H1 (cell line): ENCODE results near the gene TLL1. TPM values are rescaled to one million over a fixed set of nuclear protein-coding genes. Genes with fewer than 3 reads are reported as not detected.

Experiments used
- CTCF ChIA-PET: fragments of 300-600 bp; sonication (Branson Sonifier 250); formaldehyde crosslinking; loops from one replicate; lab custom pipeline; 2021; ENCODE audit not compliant: partially characterized antibody; lab: Charles Lee
- POLR2A ChIA-PET: fragments of 300-600 bp; sonication (Branson Sonifier 250); formaldehyde crosslinking; loops from one replicate; lab custom pipeline; 2021; ENCODE audit warnings: inconsistent platforms; ENCODE audit not compliant: partially characterized antibody; lab: Charles Lee
- DNase-seq, 2 experiments: peaks; one replicate each; pipeline versions ENCODE4 v3.0.0 to v3.0.0-alpha.2; 2010 to 2022; ENCODE audit warnings: low spot score in 2 of 2, low read depth in 1 of 2, mixed read lengths in 1 of 2
- FAIRE-seq: peaks from 2 replicates; lab custom pipeline; 2011; peaks lifted over from hg19 to GRCh38; lab: Jason Lieb, UNC
- H2AFZ ChIP-seq: 2 replicates; pipeline ENCODE4 v1.8.1; 2012; ENCODE audit warnings: low read length, inconsistent platforms
- H2AK5ac ChIP-seq: 2 replicates; pipeline ENCODE4 v1.6.1; 2013; ENCODE audit warnings: low read depth, low read length
- H2BK120ac ChIP-seq: replicated peaks from 2 replicates; pipeline ENCODE3; 2013; ENCODE audit warnings: low read depth, low read length, inconsistent platforms
- H2BK12ac ChIP-seq: 2 replicates; pipeline ENCODE4 v1.6.1; 2013; ENCODE audit warnings: low read depth, low read length
- H2BK15ac ChIP-seq: 2 replicates; pipeline ENCODE4 v1.6.1; 2013; ENCODE audit warnings: low read length
- H2BK20ac ChIP-seq: 2 replicates; pipeline ENCODE4 v1.6.1; 2013; ENCODE audit warnings: low read length
- H2BK5ac ChIP-seq: 2 replicates; pipeline ENCODE4 v1.6.1; 2013; ENCODE audit warnings: low read depth, low read length
- H3K14ac ChIP-seq: 2 replicates; pipeline ENCODE4 v1.6.1; 2013; ENCODE audit warnings: inconsistent platforms; ENCODE audit not compliant: insufficient read length
- H3K18ac ChIP-seq: 2 replicates; pipeline ENCODE4 v1.6.1; 2013; ENCODE audit warnings: low read length; ENCODE audit errors: extremely low read depth
- H3K23ac ChIP-seq: 2 replicates; pipeline ENCODE4 v1.6.1; 2013; ENCODE audit warnings: inconsistent platforms; ENCODE audit not compliant: insufficient read length
- H3K23me2 ChIP-seq: 2 replicates; pipeline ENCODE4 v1.6.1; 2013; ENCODE audit warnings: low read depth, low read length
- H3K27ac ChIP-seq: 2 replicates; pipeline ENCODE4 v1.6.1; 2011; ENCODE audit warnings: low read depth, low read length, inconsistent platforms
- H3K27me3 ChIP-seq, 4 experiments: replicated peaks in 1 of 4; 1 replicate in 1 of 4; 2 replicates in 3 of 4; pipeline versions ENCODE4 v1.6.1 to v1.8.1; 2011 to 2013; ENCODE audit warnings: low read length in 3 of 4, mild to moderate bottlenecking in 3 of 4, inconsistent platforms in 2 of 4, mixed read lengths in 2 of 4, moderate library complexity in 1 of 4; ENCODE audit not compliant: control insufficient read depth in 3 of 4, insufficient read depth in 3 of 4; ENCODE audit errors: extremely low read depth in 1 of 4
- H3K36me3 ChIP-seq, 4 experiments: 2 replicates each; pipeline versions ENCODE4 v1.6.1 to v1.8.1; 2011 to 2013; ENCODE audit warnings: mild to moderate bottlenecking in 4 of 4, low read length in 3 of 4, moderate library complexity in 2 of 4, control low read depth in 1 of 4, inconsistent platforms in 1 of 4; ENCODE audit not compliant: insufficient read depth in 4 of 4, control insufficient read depth in 2 of 4
- H3K4ac ChIP-seq: replicated peaks from 2 replicates; pipeline ENCODE3; 2013; ENCODE audit warnings: low read length, low read depth, mixed read lengths, inconsistent platforms; ENCODE audit not compliant: insufficient read length
- H3K4me1 ChIP-seq, 4 experiments: replicated peaks in 1 of 4; 1 replicate in 1 of 4; 2 replicates in 3 of 4; pipeline versions ENCODE4 v1.6.1 to v1.8.1; 2011 to 2013; ENCODE audit warnings: low read length in 3 of 4, inconsistent platforms in 2 of 4, mixed read lengths in 1 of 4; ENCODE audit not compliant: insufficient read depth in 4 of 4, control insufficient read depth in 3 of 4
- H3K4me2 ChIP-seq, 2 experiments: 2 replicates each; pipeline versions ENCODE4 v1.6.1 to v1.8.1; 2011 to 2013; ENCODE audit warnings: low read depth in 2 of 2, low read length in 2 of 2, control low read depth in 1 of 2, inconsistent platforms in 1 of 2, mild to moderate bottlenecking in 1 of 2; ENCODE audit not compliant: insufficient read depth in 1 of 2
- H3K4me3 ChIP-seq, 4 experiments: fragments of 200-600, 300-600 bp in 1 of 4; sonication (generic), shearing (Covaris generic), sonication (Bioruptor Twin) in 1 of 4; 2 replicates each; pipeline versions ENCODE4 v1.5.1 to v1.8.1; 2011 to 2016; ENCODE audit warnings: low read length in 4 of 4, low read depth in 3 of 4, control low read depth in 2 of 4, inconsistent platforms in 2 of 4, mild to moderate bottlenecking in 2 of 4, mixed read lengths in 1 of 4, moderate library complexity in 1 of 4; ENCODE audit not compliant: insufficient read depth in 2 of 4; ENCODE audit errors: extremely low read depth in 1 of 4
- H3K56ac ChIP-seq: replicated peaks from 2 replicates; pipeline ENCODE3; 2013; ENCODE audit warnings: low read depth, mild to moderate bottlenecking, mixed read lengths, low read length, inconsistent platforms; ENCODE audit not compliant: insufficient read length
- H3K79me1 ChIP-seq: 2 replicates; pipeline ENCODE4 v1.6.1; 2013; ENCODE audit warnings: low read depth, low read length, control low read depth
- H3K79me2 ChIP-seq, 2 experiments: 2 replicates each; pipeline versions ENCODE4 v1.6.1 to v1.8.1; 2012 to 2013; ENCODE audit warnings: low read length in 2 of 2, mild to moderate bottlenecking in 2 of 2, inconsistent platforms in 1 of 2; ENCODE audit not compliant: insufficient read depth in 2 of 2, control insufficient read depth in 1 of 2
- H3K9ac ChIP-seq, 4 experiments: replicated peaks in 1 of 4; 1 replicate in 1 of 4; 2 replicates in 3 of 4; pipeline versions ENCODE4 v1.6.1 to v1.8.1; 2011 to 2013; ENCODE audit warnings: low read depth in 3 of 4, low read length in 3 of 4, control low read depth in 2 of 4, mild to moderate bottlenecking in 2 of 4, moderate library complexity in 2 of 4, inconsistent platforms in 1 of 4; ENCODE audit errors: extremely low read depth in 1 of 4
- H3K9me3 ChIP-seq, 2 experiments: 2 replicates each; pipeline versions ENCODE4 v1.6.1 to v1.8.1; 2012 to 2013; ENCODE audit warnings: mild to moderate bottlenecking in 2 of 2, moderate library complexity in 2 of 2, control low read depth in 1 of 2, inconsistent platforms in 1 of 2, low read depth in 1 of 2, low read length in 1 of 2, mixed read lengths in 1 of 2; ENCODE audit not compliant: insufficient read depth in 2 of 2
- H4K20me1 ChIP-seq, 2 experiments: replicated peaks in 1 of 2; 2 replicates each; pipeline versions ENCODE3 to v1.8.1; 2011 to 2013; ENCODE audit warnings: inconsistent platforms in 2 of 2, low read length in 2 of 2, mild to moderate bottlenecking in 1 of 2; ENCODE audit not compliant: insufficient read depth in 2 of 2, control insufficient read depth in 1 of 2
- H4K5ac ChIP-seq: 2 replicates; pipeline ENCODE4 v1.6.1; 2013; ENCODE audit warnings: low read length, low read depth, mixed read lengths, inconsistent platforms; ENCODE audit not compliant: insufficient read length
- H4K8ac ChIP-seq: 2 replicates; pipeline ENCODE4 v1.8.0; 2013; ENCODE audit warnings: mild to moderate bottlenecking, moderate library complexity, low read length, inconsistent platforms; ENCODE audit not compliant: insufficient read depth; ENCODE audit errors: extremely low read depth
- H4K91ac ChIP-seq: replicated peaks from 2 replicates; pipeline ENCODE3; 2013; ENCODE audit warnings: low read length, mixed read lengths, inconsistent platforms; ENCODE audit not compliant: insufficient read length
- CHD2 ChIP-seq: IDR thresholded peaks from 2 replicates; pipeline ENCODE4 v1.6.1; 2012; ENCODE audit warnings: low read length, improper control_type of control experiment
- RBBP5 ChIP-seq: IDR thresholded peaks from 2 replicates; pipeline ENCODE4 v1.7.1; 2012; ENCODE audit warnings: low read depth, mild to moderate bottlenecking, inconsistent platforms, low read length, moderate library complexity, borderline replicate concordance
- SP1 ChIP-seq: IDR thresholded peaks from 2 replicates; pipeline ENCODE4 v1.6.1; 2011; ENCODE audit warnings: low read depth, low read length
- SP4 ChIP-seq: IDR thresholded peaks from 2 replicates; pipeline ENCODE4 v1.6.1; 2012; ENCODE audit warnings: low read length, inconsistent platforms
- SUZ12 ChIP-seq: fragments of 200-600 bp; sonication (generic); IDR thresholded peaks from 2 replicates; pipeline ENCODE4 v1.6.1; 2012; ENCODE audit warnings: mild to moderate bottlenecking, inconsistent platforms, low read length, moderate library complexity, mixed read lengths
- TBP ChIP-seq: IDR thresholded peaks from 2 replicates; pipeline ENCODE4 v1.6.1; 2011; ENCODE audit warnings: low read depth, low read length, improper control_type of control experiment
- YY1 ChIP-seq: IDR thresholded peaks from 2 replicates; pipeline ENCODE4 v1.6.1; 2011; ENCODE audit warnings: low read depth, mild to moderate bottlenecking, low read length
- WGBS, 2 experiments: shearing (Covaris generic) in 1 of 2; methylation state at CpG; one replicate each; pipeline versions ENCODE4 v1.1.6 to v1.1.7; 2013 to 2015; ENCODE audit warnings: low lambda C conversion rate in 2 of 2, mixed read lengths in 2 of 2, inconsistent platforms in 1 of 2, low coverage in 1 of 2, missing lambda C conversion rate in 1 of 2; ENCODE audit not compliant: insufficient replicate concordance in 2 of 2, insufficient coverage in 1 of 2, insufficient read length in 1 of 2; ENCODE audit errors: extremely low coverage in 1 of 2, missing lambda C conversion rate in 1 of 2; 5-methylcytosine and 5-hydroxymethylcytosine counted together
- polyA plus RNA-seq, 7 experiments: library from polyadenylated mRNA; depleted of rRNA in 3 of 7; stranded (reverse) in 5 of 7; unstranded in 2 of 7; fragments of >200 nt in 5 of 7; fragments of 200-250 nt in 2 of 7; gene quantifications; 1 replicate in 5 of 7; 2 replicates in 1 of 7; 4 replicates in 1 of 7; pipeline versions ENCODE4 v1.2.1 to v1.2.3, GENCODE V29; 2011 to 2013; ENCODE audit warnings: missing spikeins in 2 of 7, mixed read lengths in 2 of 7
- total RNA-seq: library from RNA; stranded (reverse); fragmentation: NEBNext Ultra II Directional; extraction: Animal tissue kit (Norgen Biotek cat#: 25700); gene quantifications from 2 replicates; pipeline ENCODE4 v1.2.1, GENCODE V29; 2021

Gene TLL1
- total and polyA plus RNA-seq, 2 of the 8 experiments (the other 6 are each of a cell fraction or from before 2014, with no cell fraction given): 0.18 to 1.1 TPM

DNA sequence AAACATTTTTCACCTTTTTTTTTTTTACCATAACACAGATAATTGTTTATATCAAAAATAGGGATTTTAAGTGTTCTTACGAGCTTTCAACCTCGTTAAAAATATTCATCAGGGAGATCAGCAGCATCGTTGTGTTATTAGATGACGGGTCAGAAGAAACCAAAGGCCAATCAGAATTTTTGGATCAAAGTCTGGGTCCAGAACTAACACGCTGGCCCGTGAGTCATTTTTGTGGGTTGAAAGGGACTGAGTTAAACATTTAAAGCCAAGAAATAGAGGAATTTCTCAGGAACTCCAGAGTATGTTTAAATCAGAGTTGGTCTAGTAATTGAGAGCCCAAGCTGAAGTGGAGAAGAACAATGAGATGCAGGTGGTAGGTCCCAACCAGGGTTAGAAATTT lies 170.8 kb downstream of the TLL1 start:
- no peaks in the 10 kb centered on the region for H3K9me3 ChIP-seq
- H2AK5ac ChIP-seq: no peak overlapping the region
- no peak overlapping the region for H3K9ac ChIP-seq
- no peaks in the 10 kb centered on the region for H4K20me1 ChIP-seq
- H3K23ac ChIP-seq: no peak overlapping the region
- no peak overlapping the region for H3K4me2 ChIP-seq
- no peak overlapping the region for H2BK120ac ChIP-seq
- no peak overlapping the region for H3K4ac ChIP-seq
- H4K91ac ChIP-seq: no peak overlapping the region
- no peak overlapping the region for H4K8ac ChIP-seq
- no peak overlapping the region for H2BK5ac ChIP-seq
- no peaks in the 10 kb centered on the region for H3K79me2 ChIP-seq
- no peak for FAIRE-seq
- H3K27me3 ChIP-seq: no peaks in the 10 kb centered on the region
- no peaks in the 10 kb centered on the region for H3K79me1 ChIP-seq
- H3K4me3 ChIP-seq: no peak overlapping the region
- no peaks in the 10 kb centered on the region for H3K23me2 ChIP-seq
- H2BK20ac ChIP-seq: 0 out of 2 replicates have a peak overlapping the region, but pooled peaks have one; percentile 87
- no peaks in the 10 kb centered on the region for H3K36me3 ChIP-seq
- CTCF ChIA-PET: no interaction called here
- H3K14ac ChIP-seq: no peak overlapping the region
- H3K4me1 ChIP-seq: no peaks in the 10 kb centered on the region
- TF ChIP-seq CHD2 (no peak), SUZ12 (no peak), RBBP5 (no peak), YY1 (no peak), SP1 (no peak), TBP (no peak), SP4 (no peak)
- no peak overlapping the region for H3K56ac ChIP-seq
- no peak overlapping the region for H2BK12ac ChIP-seq
- H2BK15ac ChIP-seq: no peak overlapping the region
- WGBS, 2 experiments: 88% methylated on average over 6 of the region's 6 CpGs; no CpG with 5 or more reads in 1 of the 2 experiments
- no peak overlapping the region for H4K5ac ChIP-seq
- H3K18ac ChIP-seq: no peak overlapping the region
- POLR2A ChIA-PET: no interaction called here
- no peak overlapping the region for H2AFZ ChIP-seq
- no peak for DNase-seq
- no peak overlapping the region for H3K27ac ChIP-seq
